Measurements from ENCODE around the gene WDR89.

DNA sequence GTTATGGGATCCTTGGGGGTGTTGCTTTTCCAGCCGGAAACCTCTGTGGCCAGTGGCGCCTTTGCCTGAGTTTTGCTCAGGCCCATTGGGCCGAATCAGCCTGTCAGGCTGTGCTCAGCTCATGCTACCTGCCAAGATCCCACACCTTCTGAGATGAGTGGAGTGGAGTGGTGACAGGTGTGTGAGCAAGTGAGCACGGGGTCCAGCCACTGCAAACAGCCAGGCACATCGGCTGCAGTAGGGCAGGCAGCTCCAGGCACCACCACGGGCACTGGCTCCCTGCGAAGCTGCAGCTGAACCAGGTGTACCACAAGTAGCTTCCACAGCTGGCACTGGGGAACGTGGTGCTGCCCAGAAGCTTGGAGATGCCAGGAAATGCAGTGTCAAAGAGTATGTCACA lies 21.1 kb upstream of the WDR89 start:
- TF ChIP-seq POLR2AphosphoS5 (IDR thresholded peaks at IDR 0.05; ENCODE audit: low read depth, low read length) (no peak), SIN3A (IDR thresholded peaks at IDR 0.05; ENCODE audit: borderline replicate concordance, insufficient read depth, low read length) (no peak)
- TF ChIP-seq, protein P1, sequence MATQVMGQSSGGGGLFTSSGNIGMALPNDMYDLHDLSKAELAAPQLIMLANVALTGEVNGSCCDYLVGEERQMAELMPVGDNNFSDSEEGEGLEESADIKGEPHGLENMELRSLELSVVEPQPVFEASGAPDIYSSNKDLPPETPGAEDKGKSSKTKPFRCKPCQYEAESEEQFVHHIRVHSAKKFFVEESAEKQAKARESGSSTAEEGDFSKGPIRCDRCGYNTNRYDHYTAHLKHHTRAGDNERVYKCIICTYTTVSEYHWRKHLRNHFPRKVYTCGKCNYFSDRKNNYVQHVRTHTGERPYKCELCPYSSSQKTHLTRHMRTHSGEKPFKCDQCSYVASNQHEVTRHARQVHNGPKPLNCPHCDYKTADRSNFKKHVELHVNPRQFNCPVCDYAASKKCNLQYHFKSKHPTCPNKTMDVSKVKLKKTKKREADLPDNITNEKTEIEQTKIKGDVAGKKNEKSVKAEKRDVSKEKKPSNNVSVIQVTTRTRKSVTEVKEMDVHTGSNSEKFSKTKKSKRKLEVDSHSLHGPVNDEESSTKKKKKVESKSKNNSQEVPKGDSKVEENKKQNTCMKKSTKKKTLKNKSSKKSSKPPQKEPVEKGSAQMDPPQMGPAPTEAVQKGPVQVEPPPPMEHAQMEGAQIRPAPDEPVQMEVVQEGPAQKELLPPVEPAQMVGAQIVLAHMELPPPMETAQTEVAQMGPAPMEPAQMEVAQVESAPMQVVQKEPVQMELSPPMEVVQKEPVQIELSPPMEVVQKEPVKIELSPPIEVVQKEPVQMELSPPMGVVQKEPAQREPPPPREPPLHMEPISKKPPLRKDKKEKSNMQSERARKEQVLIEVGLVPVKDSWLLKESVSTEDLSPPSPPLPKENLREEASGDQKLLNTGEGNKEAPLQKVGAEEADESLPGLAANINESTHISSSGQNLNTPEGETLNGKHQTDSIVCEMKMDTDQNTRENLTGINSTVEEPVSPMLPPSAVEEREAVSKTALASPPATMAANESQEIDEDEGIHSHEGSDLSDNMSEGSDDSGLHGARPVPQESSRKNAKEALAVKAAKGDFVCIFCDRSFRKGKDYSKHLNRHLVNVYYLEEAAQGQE (IDR thresholded peaks at IDR 0.05; ENCODE audit: insufficient read depth in 1 of 2, low read depth in 2 of 2, low read length in 2 of 2) = no peak
